Lung (tissue), 12 donors: ENCODE data around the gene GSC. TPM values are rescaled to one million over a fixed set of nuclear protein-coding genes. Genes with fewer than 3 reads are reported as not detected.
"Not testable (repeated sequence)": the region's sequence is repeated elsewhere in the genome, so short reads cannot be mapped to it uniquely, and the experiment has no call there.

ENCODE experiments used
- ATAC-seq: fragments of 200-7000 bp; cut with Tn5 transposase; one replicate; pipeline ENCODE4 v1.9.1; 2020; ENCODE audit warnings: moderate number of reproducible peaks; ENCODE audit not compliant: insufficient read depth, low FRiP score
- DNase-seq, 3 donors: peaks; one replicate each; pipeline ENCODE4 v3.0.0-alpha.2; 2013 to 2017
- H3K27ac ChIP-seq, 2 donors: one replicate each; pipeline ENCODE4 v1.5.1; 2013; ENCODE audit warnings: mild to moderate bottlenecking in 2 of 2, moderate library complexity in 2 of 2, control low read depth in 1 of 2, inconsistent platforms in 1 of 2, low read depth in 1 of 2, low read length in 1 of 2
- H3K27me3 ChIP-seq, 3 donors: one replicate each; pipeline ENCODE4 v1.5.1; 2013; ENCODE audit warnings: low read length in 2 of 3; ENCODE audit not compliant: control insufficient read depth in 3 of 3, insufficient read depth in 3 of 3
- H3K36me3 ChIP-seq, 4 donors: one replicate each; pipeline ENCODE4 v1.5.1; 2013; ENCODE audit warnings: low read length in 4 of 4, mild to moderate bottlenecking in 1 of 4, moderate library complexity in 1 of 4; ENCODE audit not compliant: control insufficient read depth in 4 of 4, insufficient read depth in 4 of 4
- H3K4me1 ChIP-seq, 5 donors: one replicate each; pipeline ENCODE4 v1.5.1; 2013; ENCODE audit warnings: low read length in 5 of 5, mild to moderate bottlenecking in 2 of 5, moderate library complexity in 1 of 5; ENCODE audit not compliant: control insufficient read depth in 5 of 5, insufficient read depth in 5 of 5
- H3K4me3 ChIP-seq: one replicate; pipeline ENCODE4 v1.5.1; 2013; ENCODE audit warnings: mild to moderate bottlenecking, control low read depth, moderate library complexity
- H3K9ac ChIP-seq, 2 donors: one replicate each; pipeline ENCODE4 v1.5.1; 2013; ENCODE audit warnings: low read length in 2 of 2, control low read depth in 1 of 2; ENCODE audit not compliant: insufficient read depth in 1 of 2
- H3K9me3 ChIP-seq, 4 donors: one replicate each; pipeline ENCODE4 v1.5.1; 2013; ENCODE audit warnings: low read length in 3 of 4, mild to moderate bottlenecking in 1 of 4, moderate library complexity in 1 of 4; ENCODE audit not compliant: control insufficient read depth in 4 of 4, insufficient read depth in 3 of 4
- CTCF ChIP-seq: IDR thresholded peaks from 2 replicates; pipeline ENCODE4 v1.5.1; 2012; ENCODE audit warnings: mild to moderate bottlenecking; ENCODE audit errors: control extremely low read depth, extremely low read depth
- WGBS, 2 donors: extraction: QIAGEN DNeasy Blood & Tissue Kit; methylation state at CpG; one replicate each; pipeline ENCODE4 v1.1.7; 2013; 5-methylcytosine and 5-hydroxymethylcytosine counted together
- polyA plus RNA-seq, 2 donors: library from polyadenylated mRNA; stranded (reverse); fragments of 200-250 nt; gene quantifications; one replicate each; pipeline ENCODE4 v1.2.1, GENCODE V29; 2013
- total RNA-seq, 2 donors: library from RNA; depleted of rRNA in 1 of 2; stranded (reverse); fragments of >200 nt in 1 of 2; gene quantifications; one replicate each; pipeline ENCODE4 v1.2.1, GENCODE V29; 2014 to 2021
- donor health status: control.
- donor health status: control.
- donor health status: Bipolar disorder and iron deficiency.
- donor health status: healthy.
- donor health status: DM: yes; HTN: yes; CAD: no.

Gene GSC
- total and polyA plus RNA-seq, 4 donors, result 0.03 to 0.21 (median 0.08) TPM; not detected in 1

- no peak for TF ChIP-seq CTCF
- DNase-seq (no peak), ATAC-seq (no peak)
- Histone ChIP-seq H3K4me1 (no peaks in the 10 kb centered on the region), H3K27ac (no peak overlapping the region), H3K9me3 (peaks cover 0 to 3% (median 0%) of the 10 kb centered on the region in 4 donors), H3K9ac (no peak overlapping the region), H3K27me3 (no peaks in the 10 kb centered on the region), H3K36me3 (no peaks in the 10 kb centered on the region), H3K4me3 (no peak overlapping the region)
- 89% methylated on average over 3 of the region's 3 CpGs for WGBS, 2 donors
Measured at GRCh38 chr14:94746131-94746530, 23.8 kb downstream of the GSC start.

- peaks cover 0 to 2% (median 0%) of the 10 kb centered on the region in 3 donors for H3K27me3 ChIP-seq
- no peak overlapping the region for H3K9ac ChIP-seq
- peaks cover 0 to 5% (median 0%) of the 10 kb centered on the region in 4 donors for H3K9me3 ChIP-seq
- no peak for TF ChIP-seq CTCF
- no peaks in the 10 kb centered on the region for H3K4me1 ChIP-seq
- no peak overlapping the region for H3K27ac ChIP-seq
- H3K36me3 ChIP-seq, result no peaks in the 10 kb centered on the region
- no peak overlapping the region for H3K4me3 ChIP-seq
- 72 to 86% methylated on average over 5 of the region's 5 CpGs for WGBS, 2 donors
- ATAC-seq (no peak), DNase-seq (no peak)
Measured at GRCh38 chr14:94738751-94739150, 31.2 kb downstream of the GSC start.

DNA sequence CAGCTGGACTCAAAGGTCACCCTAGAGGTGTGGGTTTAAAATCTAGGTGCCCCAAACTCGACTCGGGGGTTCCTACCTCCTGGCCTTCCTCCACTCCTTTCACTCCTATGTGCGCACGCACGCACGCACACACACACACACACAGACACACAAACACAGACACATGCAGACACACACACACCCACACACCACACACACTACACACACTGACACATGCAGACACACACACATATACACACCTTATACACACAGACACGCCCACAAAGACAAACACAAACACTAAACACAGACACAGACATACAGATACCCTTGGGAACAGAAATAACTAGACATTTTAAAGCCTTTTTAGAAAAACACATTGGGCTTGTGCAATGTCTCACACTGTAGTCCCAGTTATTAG is 31.8 kb downstream of the GSC start:
- Histone ChIP-seq H3K27me3 (peaks cover 0 to 2% (median 0%) of the 10 kb centered on the region in 3 donors), H3K27ac (no peak overlapping the region), H3K4me1 (no peaks in the 10 kb centered on the region), H3K9me3 (peaks cover 0 to 2% (median 0%) of the 10 kb centered on the region in 4 donors), H3K4me3 (no peak overlapping the region), H3K36me3 (no peaks in the 10 kb centered on the region), H3K9ac (no peak overlapping the region)
- DNase-seq (no peak), ATAC-seq (no peak)
- TF ChIP-seq CTCF, result no peak
- WGBS, 2 donors, result 89 to 98% methylated on average over 7 of the region's 7 CpGs

GRCh38 chr14:94728950-94729349 is 41.0 kb downstream of the GSC start:
- H3K4me1 ChIP-seq, result no peaks in the 10 kb centered on the region
- no peak overlapping the region for H3K27ac ChIP-seq
- TF ChIP-seq CTCF, result no peak
- DNase-seq (no peak), ATAC-seq (no peak)
- peaks cover 0 to 2% (median 0%) of the 10 kb centered on the region in 3 donors for H3K27me3 ChIP-seq
- no peaks in the 10 kb centered on the region for H3K9me3 ChIP-seq
- H3K4me3 ChIP-seq, result no peak overlapping the region
- no peak overlapping the region for H3K9ac ChIP-seq
- no peaks in the 10 kb centered on the region for H3K36me3 ChIP-seq
- WGBS, 2 donors, result 63 to 83% methylated on average over 2 to 3 of the region's 3 CpGs

DNA sequence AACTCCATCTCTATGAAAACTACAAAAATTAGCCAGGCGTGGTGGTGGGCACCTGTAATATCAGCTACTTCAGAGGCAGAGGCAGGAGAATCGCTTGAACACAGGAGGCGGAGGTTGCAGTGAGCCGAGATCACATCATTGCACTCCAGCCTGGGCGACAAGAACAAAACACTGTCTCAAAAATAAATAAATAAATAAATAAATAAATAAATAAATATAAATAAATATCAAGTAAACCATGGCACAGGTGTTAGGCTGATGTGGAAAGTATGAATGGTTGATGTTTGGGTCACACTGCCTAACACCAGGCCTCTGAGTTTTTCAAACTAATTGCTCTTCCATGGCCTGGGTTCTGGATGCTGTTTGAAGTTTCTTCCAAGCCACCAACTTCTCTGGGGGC is 41.5 kb downstream of the GSC start:
- not testable (repeated sequence) for DNase-seq, H3K4me1 ChIP-seq, H3K27me3 ChIP-seq, H3K9ac ChIP-seq, H3K4me3 ChIP-seq, H3K27ac ChIP-seq, ATAC-seq, H3K9me3 ChIP-seq, H3K36me3 ChIP-seq
- 95 to 98% methylated on average over 5 of the region's 5 CpGs for WGBS, 2 donors

GRCh38 chr14:94726649-94727048 is 43.3 kb downstream of the GSC start:
- ATAC-seq, H3K9ac ChIP-seq: not testable (repeated sequence)
- 93 to 96% methylated on average over 8 of the region's 8 CpGs for WGBS, 2 donors

More at GRCh38 chr14:94726649-94727048, 43.3 kb downstream of the GSC start:
- not testable (repeated sequence) for H3K4me3 ChIP-seq, H3K9me3 ChIP-seq, H3K36me3 ChIP-seq, DNase-seq, H3K27ac ChIP-seq, H3K4me1 ChIP-seq, H3K27me3 ChIP-seq
